GDM1 (cell line): ENCODE results near the gene MDFIC.

Experiments
- DNase-seq: peaks from one replicate; lab custom pipeline; 2025; lab: John Stamatoyannopoulos, UW

MDFIC gene

GRCh38 chr7:114953724-114954123, 31.8 kb downstream of the MDFIC start:
- DNase-seq = no peak

GRCh38 chr7:114956702-114957101, 34.8 kb downstream of the MDFIC start:
- DNase-seq = no peak

- DNase-seq = no peak
Observed at GRCh38 chr7:114957444-114957843, 35.5 kb downstream of the MDFIC start.

- DNase-seq = no peak
Observed at GRCh38 chr7:114959931-114960330, 38.0 kb downstream of the MDFIC start.

- peak; percentile 9 for DNase-seq
Observed at GRCh38 chr7:114962441-114962840, 40.5 kb downstream of the MDFIC start.

- DNase-seq = no peak
Observed at GRCh38 chr7:114966156-114966555, 44.3 kb downstream of the MDFIC start.

- no peak for DNase-seq
Observed at GRCh38 chr7:114969096-114969495, 47.2 kb downstream of the MDFIC start.

GRCh38 chr7:114970308-114970707, 48.4 kb downstream of the MDFIC start:
- no peak for DNase-seq

GRCh38 chr7:114970732-114971131, 48.8 kb downstream of the MDFIC start:
- no peak for DNase-seq

GRCh38 chr7:114972567-114972966, 50.7 kb downstream of the MDFIC start:
- no peak for DNase-seq

GRCh38 chr7:114973147-114973546, 51.3 kb downstream of the MDFIC start:
- DNase-seq = no peak

- no peak for DNase-seq
Observed at GRCh38 chr7:114975401-114975800, 53.5 kb downstream of the MDFIC start.

GRCh38 chr7:114976666-114977065, 54.8 kb downstream of the MDFIC start:
- no peak for DNase-seq

- DNase-seq = no peak
Observed at GRCh38 chr7:114977277-114977676, 55.4 kb downstream of the MDFIC start.

- DNase-seq = no peak
Observed at GRCh38 chr7:114979388-114979787, 57.5 kb downstream of the MDFIC start.

GRCh38 chr7:114979803-114980507, 58.1 kb downstream of the MDFIC start:
- no peak for DNase-seq

- no peak for DNase-seq
Observed at GRCh38 chr7:114981323-114981722, 59.4 kb downstream of the MDFIC start.

GRCh38 chr7:114985116-114985715, 63.3 kb downstream of the MDFIC start:
- DNase-seq = no peak

- DNase-seq = no peak
Observed at GRCh38 chr7:114986190-114987180, 64.6 kb downstream of the MDFIC start.

GRCh38 chr7:114988026-114988425, 66.1 kb downstream of the MDFIC start:
- DNase-seq = no peak

- DNase-seq = no peak
Observed at GRCh38 chr7:114988755-114989375, 67.0 kb downstream of the MDFIC start.

GRCh38 chr7:114989531-114989930, 67.6 kb downstream of the MDFIC start:
- no peak for DNase-seq
